Suprapubic skin (tissue), 4 donors: ENCODE measurements around the gene LCP1.

Experiments used
- EP300 ChIP-seq: sonication (generic); formaldehyde crosslinking; IDR thresholded peaks from one replicate; pipeline ENCODE4 v1.6.1; 2017; ENCODE audit warnings: antibody characterized with exemption
- POLR2AphosphoS5 ChIP-seq, 3 donors: sonication (generic); formaldehyde crosslinking; IDR thresholded peaks; one replicate each; pipeline ENCODE4 v1.6.1; 2017; ENCODE audit warnings: antibody characterized with exemption in 3 of 3
- TF ChIP-seq, protein P1 (sequence below), 2 donors: fragments of 200-600 bp in 1 of 2; fragments of 450-650 bp in 1 of 2; sonication (generic) in 1 of 2; IDR thresholded peaks; one replicate each; pipeline ENCODE4 v1.5.1; 2016 to 2019; ENCODE audit warnings: antibody characterized with exemption in 2 of 2, mild to moderate bottlenecking in 1 of 2, moderate library complexity in 1 of 2

DNA sequence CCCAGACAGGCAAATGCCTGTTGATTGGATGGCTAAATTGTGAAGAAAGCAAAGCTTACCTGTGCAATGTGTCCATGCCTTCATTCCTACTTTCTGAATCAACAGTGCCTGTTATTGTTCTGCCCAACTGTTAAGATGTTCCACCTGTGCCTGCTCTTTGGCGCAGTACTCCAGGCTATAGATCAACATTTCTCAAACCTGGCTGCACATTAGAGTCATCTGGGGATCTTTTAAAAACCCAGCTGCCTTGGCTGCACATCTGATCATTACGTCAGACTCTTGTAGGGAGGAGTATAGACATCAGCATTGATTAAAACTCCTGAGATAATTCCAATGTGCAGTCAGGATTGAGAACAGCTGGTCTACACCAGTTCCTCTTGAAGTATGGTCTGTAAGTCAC, 60.9 kb downstream of the LCP1 start:
- TF ChIP-seq, protein P1, sequence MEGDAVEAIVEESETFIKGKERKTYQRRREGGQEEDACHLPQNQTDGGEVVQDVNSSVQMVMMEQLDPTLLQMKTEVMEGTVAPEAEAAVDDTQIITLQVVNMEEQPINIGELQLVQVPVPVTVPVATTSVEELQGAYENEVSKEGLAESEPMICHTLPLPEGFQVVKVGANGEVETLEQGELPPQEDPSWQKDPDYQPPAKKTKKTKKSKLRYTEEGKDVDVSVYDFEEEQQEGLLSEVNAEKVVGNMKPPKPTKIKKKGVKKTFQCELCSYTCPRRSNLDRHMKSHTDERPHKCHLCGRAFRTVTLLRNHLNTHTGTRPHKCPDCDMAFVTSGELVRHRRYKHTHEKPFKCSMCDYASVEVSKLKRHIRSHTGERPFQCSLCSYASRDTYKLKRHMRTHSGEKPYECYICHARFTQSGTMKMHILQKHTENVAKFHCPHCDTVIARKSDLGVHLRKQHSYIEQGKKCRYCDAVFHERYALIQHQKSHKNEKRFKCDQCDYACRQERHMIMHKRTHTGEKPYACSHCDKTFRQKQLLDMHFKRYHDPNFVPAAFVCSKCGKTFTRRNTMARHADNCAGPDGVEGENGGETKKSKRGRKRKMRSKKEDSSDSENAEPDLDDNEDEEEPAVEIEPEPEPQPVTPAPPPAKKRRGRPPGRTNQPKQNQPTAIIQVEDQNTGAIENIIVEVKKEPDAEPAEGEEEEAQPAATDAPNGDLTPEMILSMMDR (IDR thresholded peaks at IDR 0.05), result no peak
- TF ChIP-seq EP300, result no peak
- TF ChIP-seq POLR2AphosphoS5 (IDR thresholded peaks at IDR 0.05), result no peak
